ENCODE results near the gene PRXL2B.

GRCh38 chr1:2633366-2633935, 46.9 kb downstream of the PRXL2B start:
- TF ChIP-seq CTCF (IDR thresholded peaks at IDR 0.05) (no peak), POLR2AphosphoS5 (IDR thresholded peaks at IDR 0.05) (no peak), POLR2A (IDR thresholded peaks at IDR 0.05) (no peak)
